GM18909 (cell line): Measurements from ENCODE around the gene PCDHA4.
"Not testable (repeated sequence)": the region's sequence is repeated elsewhere in the genome, so short reads cannot be mapped to it uniquely, and the experiment has no call there.

Experiments used
- ATAC-seq: cut with Tn5 transposase; IDR thresholded peaks from one replicate; pipeline ENCODE4 v1.9.1; 2021; ENCODE audit warnings: mild to moderate bottlenecking; ENCODE audit not compliant: unreplicated experiment, poor library complexity

PCDHA4 gene

GRCh38 chr5:140821375-140822280 is 14.8 kb downstream of the PCDHA4 start, which contains the start of gene PCDHA5:
PCDHA5 (plus strand) TSS chr5:140821613.
- no peak for ATAC-seq

DNA sequence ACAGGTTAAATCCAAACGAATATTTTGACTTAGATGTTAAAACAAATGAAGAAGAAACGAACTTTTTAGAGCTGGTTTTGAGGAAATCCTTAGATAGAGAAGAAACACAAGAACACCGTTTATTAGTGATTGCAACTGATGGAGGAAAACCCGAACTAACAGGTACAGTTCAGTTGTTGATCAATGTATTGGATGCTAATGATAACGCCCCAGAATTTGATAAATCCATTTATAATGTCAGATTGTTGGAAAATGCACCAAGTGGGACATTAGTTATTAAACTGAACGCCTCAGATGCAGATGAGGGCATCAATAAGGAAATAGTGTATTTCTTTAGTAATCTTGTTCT is 15.4 kb downstream of the PCDHA4 start:
- ATAC-seq, result no peak

DNA sequence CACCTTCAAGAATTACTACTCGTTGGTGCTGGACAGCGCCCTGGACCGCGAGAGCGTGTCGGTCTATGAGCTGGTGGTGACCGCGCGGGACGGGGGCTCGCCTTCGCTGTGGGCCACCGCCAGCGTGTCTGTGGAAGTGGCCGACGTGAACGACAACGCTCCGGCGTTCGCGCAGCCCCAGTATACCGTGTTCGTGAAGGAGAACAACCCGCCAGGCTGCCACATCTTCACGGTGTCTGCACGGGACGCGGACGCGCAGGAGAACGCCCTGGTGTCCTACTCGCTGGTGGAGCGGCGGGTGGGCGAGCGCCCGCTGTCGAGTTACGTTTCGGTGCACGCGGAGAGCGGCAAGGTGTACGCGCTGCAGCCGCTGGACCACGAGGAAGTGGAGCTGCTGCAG is 16.1 kb downstream of the PCDHA4 start:
- ATAC-seq, result not testable (repeated sequence)

GRCh38 chr5:140823475-140823874 is 16.6 kb downstream of the PCDHA4 start:
- ATAC-seq, result no peak

- no peak for ATAC-seq
Observed at GRCh38 chr5:140827704-140828361, 21.0 kb downstream of the PCDHA4 start, which contains the start of gene PCDHA6. PCDHA6 (plus strand) TSS chr5:140827960; CDS start chr5:140828092, 132 bp downstream.

DNA sequence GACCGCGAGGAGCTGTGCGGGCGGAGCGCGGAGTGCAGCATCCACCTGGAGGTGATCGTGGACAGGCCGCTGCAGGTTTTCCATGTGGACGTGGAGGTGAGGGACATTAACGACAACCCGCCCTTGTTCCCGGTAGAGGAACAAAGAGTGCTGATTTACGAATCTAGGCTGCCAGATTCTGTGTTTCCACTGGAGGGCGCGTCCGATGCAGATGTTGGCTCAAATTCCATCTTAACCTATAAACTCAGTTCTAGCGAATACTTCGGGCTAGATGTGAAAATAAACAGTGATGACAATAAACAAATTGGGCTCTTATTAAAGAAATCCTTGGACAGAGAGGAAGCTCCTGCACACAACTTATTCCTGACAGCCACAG is 21.5 kb downstream of the PCDHA4 start:
- no peak for ATAC-seq

DNA sequence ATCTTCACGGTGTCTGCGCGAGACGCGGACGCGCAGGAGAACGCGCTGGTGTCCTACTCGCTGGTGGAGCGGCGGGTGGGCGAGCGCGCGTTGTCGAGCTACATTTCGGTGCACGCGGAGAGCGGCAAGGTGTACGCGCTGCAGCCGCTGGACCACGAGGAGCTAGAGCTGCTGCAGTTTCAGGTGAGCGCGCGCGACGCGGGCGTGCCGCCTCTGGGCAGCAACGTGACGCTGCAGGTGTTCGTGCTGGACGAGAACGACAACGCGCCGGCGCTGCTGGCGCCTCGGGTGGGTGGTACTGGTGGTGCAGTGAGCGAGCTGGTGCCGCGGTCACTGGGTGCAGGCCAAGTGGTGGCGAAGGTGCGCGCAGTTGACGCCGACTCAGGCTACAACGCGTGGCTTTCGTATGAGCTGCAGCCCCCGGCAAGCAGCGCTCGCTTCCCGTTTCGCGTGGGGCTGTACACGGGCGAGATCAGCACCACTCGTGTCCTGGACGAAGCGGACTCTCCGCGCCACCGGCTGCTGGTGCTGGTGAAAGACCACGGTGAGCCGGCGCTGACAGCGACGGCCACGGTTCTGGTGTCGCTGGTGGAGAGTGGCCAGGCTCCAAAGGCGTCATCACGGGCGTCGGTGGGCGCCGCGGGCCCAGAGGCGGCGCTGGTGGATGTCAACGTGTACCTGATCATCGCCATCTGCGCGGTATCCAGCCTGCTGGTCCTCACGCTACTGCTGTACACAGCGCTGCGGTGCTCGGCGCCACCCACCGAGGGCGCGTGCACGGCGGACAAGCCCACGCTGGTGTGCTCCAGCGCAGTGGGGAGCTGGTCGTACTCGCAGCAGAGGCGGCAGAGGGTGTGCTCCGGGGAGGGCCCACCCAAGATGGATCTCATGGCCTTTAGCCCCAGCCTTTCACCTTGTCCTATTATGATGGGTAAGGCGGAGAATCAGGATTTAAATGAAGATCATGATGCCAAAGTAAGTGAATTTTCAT is 22.9 kb downstream of the PCDHA4 start:
- not testable (repeated sequence) for ATAC-seq

DNA sequence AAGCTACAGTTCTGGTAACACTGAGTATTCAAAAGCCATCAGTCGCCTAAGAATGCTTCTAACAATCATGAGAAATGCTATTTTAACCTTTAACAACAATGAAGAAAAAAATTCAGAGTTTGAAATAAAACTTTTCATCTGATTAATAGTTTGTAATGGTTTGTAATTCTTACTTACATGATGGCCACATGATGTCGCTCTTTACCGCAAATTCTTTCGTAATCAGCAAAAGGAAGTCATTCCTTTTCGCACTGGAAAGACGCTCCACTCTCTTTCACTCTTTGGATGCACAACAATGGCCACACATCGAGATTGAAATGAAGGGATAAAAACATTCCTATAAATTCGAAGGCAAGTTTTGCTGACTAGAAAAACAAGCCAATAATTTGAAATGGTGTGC is 27.1 kb downstream of the PCDHA4 start, which contains the start of gene PCDHA7:
Gene PCDHA7 (plus strand): TSS at position 277 of the 400 bp plus-strand sequence. CDS start 115 bp downstream, at position 392.
- ATAC-seq, result no peak

- not testable (repeated sequence) for ATAC-seq
Observed at GRCh38 chr5:140834439-140835008, 27.7 kb downstream of the PCDHA4 start.

- ATAC-seq, result no peak
Observed at GRCh38 chr5:140835622-140836510, 29.0 kb downstream of the PCDHA4 start.

DNA sequence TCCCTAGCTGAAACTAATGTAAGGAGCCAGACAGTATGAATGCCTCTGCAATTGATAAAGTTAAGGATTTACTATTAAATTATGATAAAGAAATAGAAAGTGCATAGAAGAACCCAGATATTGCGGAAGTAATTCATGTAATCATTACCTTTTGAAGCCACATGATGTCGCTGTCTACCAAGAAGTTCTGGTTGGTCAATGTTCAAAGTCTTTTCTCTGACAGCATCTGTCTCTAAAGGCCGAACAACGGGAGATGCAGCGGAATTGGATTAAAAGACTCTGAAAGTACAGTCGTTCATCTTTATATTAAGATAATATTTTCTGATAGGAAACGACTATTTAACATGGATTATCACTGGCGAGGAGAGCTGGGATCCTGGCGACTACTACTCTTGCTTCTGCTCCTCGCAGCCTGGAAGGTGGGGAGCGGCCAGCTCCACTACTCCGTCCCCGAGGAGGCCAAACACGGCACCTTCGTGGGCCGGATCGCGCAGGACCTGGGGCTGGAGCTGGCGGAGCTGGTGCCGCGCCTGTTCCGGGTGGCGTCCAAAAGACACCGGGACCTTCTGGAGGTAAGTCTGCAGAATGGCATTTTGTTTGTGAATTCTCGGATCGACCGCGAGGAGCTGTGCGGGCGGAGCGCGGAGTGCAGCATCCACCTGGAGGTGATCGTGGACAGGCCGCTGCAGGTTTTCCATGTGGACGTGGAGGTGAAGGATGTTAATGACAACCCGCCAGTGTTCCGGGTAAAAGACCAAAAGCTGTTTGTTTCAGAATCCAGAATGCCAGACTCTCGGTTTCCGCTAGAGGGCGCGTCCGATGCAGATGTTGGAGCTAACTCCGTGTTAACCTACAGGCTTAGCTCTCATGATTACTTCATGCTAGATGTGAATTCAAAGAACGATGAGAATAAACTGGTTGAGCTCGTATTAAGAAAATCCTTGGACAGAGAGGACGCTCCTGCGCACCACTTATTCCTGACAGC is 34.4 kb downstream of the PCDHA4 start, which contains the start of gene PCDHA8:
Gene PCDHA8 (plus strand): TSS at position 210 of the 985 bp plus-strand sequence. CDS start 135 bp downstream, at position 345.
- no peak for ATAC-seq

DNA sequence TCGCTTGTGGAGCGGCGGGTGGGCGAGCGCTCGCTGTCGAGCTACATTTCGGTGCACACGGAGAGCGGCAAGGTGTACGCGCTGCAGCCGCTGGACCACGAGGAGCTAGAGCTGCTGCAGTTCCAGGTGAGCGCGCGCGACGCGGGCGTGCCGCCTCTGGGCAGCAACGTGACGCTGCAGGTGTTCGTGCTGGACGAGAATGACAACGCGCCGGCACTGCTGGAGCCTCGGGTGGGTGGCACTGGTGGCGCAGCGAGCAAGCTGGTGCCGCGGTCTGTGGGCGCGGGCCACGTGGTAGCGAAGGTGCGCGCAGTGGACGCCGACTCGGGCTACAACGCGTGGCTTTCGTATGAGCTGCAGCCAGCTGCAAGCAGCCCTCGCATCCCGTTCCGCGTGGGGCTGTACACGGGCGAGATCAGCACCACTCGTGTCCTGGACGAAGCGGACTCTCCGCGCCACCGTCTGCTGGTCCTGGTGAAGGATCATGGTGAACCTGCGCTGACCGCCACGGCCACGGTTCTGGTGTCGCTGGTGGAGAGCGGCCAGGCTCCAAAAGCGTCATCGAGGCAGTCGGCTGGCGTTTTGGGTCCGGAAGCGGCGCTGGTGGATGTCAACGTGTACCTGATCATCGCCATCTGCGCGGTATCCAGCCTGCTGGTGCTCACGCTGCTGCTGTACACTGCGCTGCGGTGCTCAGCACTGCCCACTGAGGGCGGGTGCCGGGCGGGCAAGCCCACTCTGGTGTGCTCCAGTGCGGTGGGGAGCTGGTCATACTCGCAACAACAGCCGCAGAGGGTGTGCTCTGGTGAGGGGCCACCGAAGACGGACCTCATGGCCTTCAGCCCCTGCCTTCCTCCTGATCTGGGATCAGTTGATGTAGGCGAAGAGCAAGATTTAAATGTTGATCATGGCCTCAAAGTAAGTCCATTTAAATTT is 36.2 kb downstream of the PCDHA4 start:
- no peak for ATAC-seq

DNA sequence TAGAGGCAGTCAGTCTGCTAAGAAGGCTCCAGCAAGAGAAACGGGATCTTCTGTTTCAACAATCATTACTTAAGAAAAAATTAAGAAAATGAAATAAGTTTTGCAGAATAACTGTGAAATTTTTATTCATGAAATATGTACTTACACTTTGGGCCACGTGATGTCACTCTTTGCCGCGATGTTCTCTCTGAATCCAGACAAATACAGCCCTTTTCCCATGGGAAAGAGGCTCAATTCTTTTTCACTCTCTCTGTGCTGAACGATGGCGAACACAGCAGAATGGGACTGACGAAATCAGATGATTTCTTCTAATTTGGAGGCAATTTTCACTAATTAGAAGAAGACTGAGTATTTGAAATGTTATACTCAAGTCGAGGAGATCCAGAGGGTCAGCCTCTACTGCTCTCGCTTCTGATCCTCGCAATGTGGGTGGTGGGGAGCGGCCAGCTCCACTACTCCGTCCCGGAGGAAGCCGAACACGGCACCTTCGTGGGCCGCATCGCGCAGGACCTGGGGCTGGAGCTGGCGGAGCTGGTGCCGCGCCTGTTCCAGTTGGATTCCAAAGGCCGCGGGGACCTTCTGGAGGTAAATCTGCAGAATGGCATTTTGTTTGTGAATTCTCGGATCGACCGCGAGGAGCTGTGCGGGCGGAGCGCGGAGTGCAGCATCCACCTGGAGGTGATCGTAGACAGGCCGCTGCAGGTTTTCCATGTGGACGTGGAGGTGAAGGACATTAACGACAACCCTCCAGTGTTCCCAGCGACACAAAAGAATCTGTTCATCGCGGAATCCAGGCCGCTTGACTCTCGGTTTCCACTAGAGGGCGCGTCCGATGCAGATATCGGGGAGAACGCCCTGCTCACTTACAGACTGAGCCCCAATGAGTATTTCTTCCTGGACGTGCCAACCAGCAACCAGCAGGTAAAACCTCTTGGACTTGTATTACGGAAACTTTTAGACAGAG is 41.6 kb downstream of the PCDHA4 start, which contains the start of gene PCDHA9:
Gene PCDHA9 (plus strand): TSS at position 244 of the 964 bp plus-strand sequence. CDS start 114 bp downstream, at position 358.
- not testable (repeated sequence) for ATAC-seq

DNA sequence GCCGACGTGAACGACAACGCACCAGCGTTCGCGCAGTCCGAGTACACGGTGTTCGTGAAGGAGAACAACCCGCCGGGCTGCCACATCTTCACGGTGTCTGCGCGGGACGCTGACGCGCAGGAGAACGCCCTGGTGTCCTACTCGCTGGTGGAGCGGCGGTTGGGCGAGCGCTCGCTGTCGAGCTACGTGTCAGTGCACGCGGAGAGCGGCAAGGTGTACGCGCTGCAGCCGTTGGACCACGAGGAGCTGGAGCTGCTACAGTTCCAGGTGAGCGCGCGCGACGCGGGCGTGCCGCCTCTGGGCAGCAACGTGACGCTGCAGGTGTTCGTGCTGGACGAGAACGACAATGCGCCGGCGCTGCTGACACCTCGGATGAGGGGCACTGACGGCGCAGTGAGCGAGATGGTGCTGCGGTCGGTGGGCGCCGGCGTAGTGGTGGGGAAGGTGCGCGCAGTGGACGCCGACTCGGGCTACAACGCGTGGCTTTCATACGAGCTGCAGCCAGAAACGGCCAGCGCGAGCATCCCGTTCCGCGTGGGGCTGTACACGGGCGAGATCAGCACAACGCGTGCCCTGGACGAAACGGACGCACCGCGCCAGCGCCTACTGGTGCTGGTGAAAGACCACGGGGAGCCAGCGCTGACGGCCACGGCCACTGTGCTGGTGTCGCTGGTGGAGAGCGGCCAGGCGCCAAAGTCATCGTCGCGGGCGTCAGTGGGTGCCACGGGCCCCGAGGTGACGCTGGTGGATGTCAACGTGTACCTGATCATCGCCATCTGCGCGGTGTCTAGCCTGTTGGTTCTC is 43.2 kb downstream of the PCDHA4 start:
- not testable (repeated sequence) for ATAC-seq
